ENCODE results near the gene RYR2.

- TF ChIP-seq CTCF (IDR thresholded peaks at IDR 0.05) (no peak), POLR2AphosphoS5 (IDR thresholded peaks at IDR 0.05) (no peak)
These were observed 28.5 kb downstream of the RYR2 start for GRCh38 chr1:237070519-237070918.

Measured in breast epithelium (tissue), 3 donors.